Hepatocyte (in vitro differentiated cells): ENCODE results near the gene XNDC1N. TPM values are rescaled to one million over a fixed set of nuclear protein-coding genes. Genes with fewer than 3 reads are reported as not detected.
A peak's percentile ranks its signal among the peaks of the same experiment; 100 is the strongest.

ENCODE experiments used
- DNase-seq: peaks from one replicate; pipeline ENCODE4 v3.0.0-alpha.2; 2016; ENCODE audit warnings: low spot score
- H2AFZ ChIP-seq: fragments of 200-600 bp; sonication (generic); 2 replicates; pipeline ENCODE4 v1.6.0; 2016; ENCODE audit warnings: antibody characterized with exemption, mild to moderate bottlenecking
- H3K27ac ChIP-seq: fragments of 200-600 bp; sonication (generic); 2 replicates; pipeline ENCODE4 v1.5.1; 2016; ENCODE audit warnings: mild to moderate bottlenecking
- H3K27me3 ChIP-seq: fragments of 200-600 bp; sonication (generic); 2 replicates; pipeline ENCODE4 v1.6.1; 2016
- H3K36me3 ChIP-seq: fragments of 200-600 bp; sonication (generic); replicated peaks from 2 replicates; pipeline ENCODE4 v1.5.1; 2016; ENCODE audit warnings: low read depth; ENCODE audit not compliant: insufficient read depth
- H3K4me1 ChIP-seq: fragments of 200-600 bp; sonication (generic); 2 replicates; pipeline ENCODE4 v1.5.1; 2016; ENCODE audit warnings: mild to moderate bottlenecking, moderate library complexity; ENCODE audit not compliant: insufficient read depth
- H3K4me2 ChIP-seq: fragments of 200-600 bp; sonication (generic); 2 replicates; pipeline ENCODE4 v1.6.0; 2016
- H3K4me3 ChIP-seq: fragments of 200-600 bp; sonication (generic); 2 replicates; pipeline ENCODE4 v1.5.1; 2016; ENCODE audit warnings: mild to moderate bottlenecking
- H3K79me2 ChIP-seq: fragments of 200-600 bp; sonication (generic); 2 replicates; pipeline ENCODE4 v1.6.0; 2017; ENCODE audit warnings: mild to moderate bottlenecking
- H3K9me2 ChIP-seq: fragments of 200-600 bp; sonication (generic); replicated peaks from 2 replicates; pipeline ENCODE4 v1.6.0; 2017; ENCODE audit warnings: mild to moderate bottlenecking; ENCODE audit not compliant: insufficient read depth
- H3K9me3 ChIP-seq: fragments of 200-600 bp; sonication (generic); 2 replicates; pipeline ENCODE4 v1.5.1; 2016; ENCODE audit warnings: low read depth, mild to moderate bottlenecking
- H4K20me1 ChIP-seq: fragments of 200-600 bp; sonication (generic); 2 replicates; pipeline ENCODE4 v1.6.0; 2016; ENCODE audit warnings: mild to moderate bottlenecking; ENCODE audit not compliant: insufficient read depth, poor library complexity, severe bottlenecking
- EZH2 ChIP-seq: fragments of 200-600 bp; sonication (generic); IDR thresholded peaks from 2 replicates; pipeline ENCODE4 v1.6.1; 2016; ENCODE audit warnings: antibody characterized with exemption, mild to moderate bottlenecking, borderline replicate concordance
- EZH2phosphoT487 ChIP-seq: fragments of 200-600 bp; sonication (generic); IDR thresholded peaks from one replicate; pipeline ENCODE4 v1.6.1; 2018; ENCODE audit warnings: antibody characterized with exemption, mild to moderate bottlenecking, low read depth, moderate library complexity; ENCODE audit not compliant: unreplicated experiment, severe bottlenecking
- WGBS: methylation state at CpG from one replicate; pipeline ENCODE4 v1.1.6; 2016; ENCODE audit warnings: low lambda C conversion rate; ENCODE audit errors: missing lambda C conversion rate; 5-methylcytosine and 5-hydroxymethylcytosine counted together
- polyA plus RNA-seq: library from polyadenylated mRNA; unstranded; fragments of >200 nt; fragmentation: Nextera tagmentation; extraction: Ambion mirVana; gene quantifications from 2 replicates; pipeline ENCODE4 v1.2.1, GENCODE V29; 2016
- total RNA-seq: library from RNA; depleted of rRNA; stranded (reverse); fragments of >200 nt; gene quantifications from 2 replicates; pipeline ENCODE4 v1.2.3, GENCODE V29; 2014
- TF ChIP-seq, protein P1 (sequence below): fragments of 200-600 bp; sonication (generic); IDR thresholded peaks from 2 replicates; pipeline ENCODE4 v1.5.1; 2016; ENCODE audit warnings: antibody characterized with exemption, mild to moderate bottlenecking; ENCODE audit not compliant: poor library complexity

The XNDC1N gene
- total and polyA plus RNA-seq, 2 experiments from 2014 or later: 7.1 to 9.7 TPM

DNA sequence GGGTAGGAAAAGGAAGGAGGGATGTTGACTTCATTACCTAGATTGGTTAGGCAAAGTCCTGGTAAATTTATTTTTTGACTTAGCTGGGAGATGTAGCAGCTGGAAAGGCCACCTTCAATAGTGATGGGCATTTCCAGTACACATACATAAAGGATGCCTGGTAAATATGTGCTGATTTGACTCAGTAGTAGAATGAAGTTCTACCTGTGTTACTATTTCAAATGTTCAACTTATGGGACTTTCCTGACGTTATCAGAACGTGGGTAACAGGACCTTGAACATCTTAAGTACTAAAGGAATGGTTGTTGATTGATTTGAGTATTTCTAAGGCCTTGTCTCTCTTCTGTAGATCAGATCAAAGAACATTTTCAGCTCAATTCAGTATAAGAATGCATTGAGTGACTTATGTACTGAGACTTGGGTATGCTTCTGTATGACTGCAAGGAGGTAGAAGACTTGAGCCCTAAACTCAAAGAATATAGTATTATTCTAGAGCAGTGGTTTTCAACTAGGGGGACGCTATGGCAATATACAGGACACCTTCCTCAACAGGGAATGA lies 27.6 kb upstream of the XNDC1N start:
- H2AFZ ChIP-seq: no peak overlapping the region
- no peak for DNase-seq
- no peaks in the 10 kb centered on the region for H3K9me2 ChIP-seq
- WGBS: 65% methylated on average over 3 of the region's 3 CpGs
- no peak overlapping the region for H3K4me2 ChIP-seq
- H3K36me3 ChIP-seq: no peaks in the 10 kb centered on the region
- no peaks in the 10 kb centered on the region for H3K27me3 ChIP-seq
- H3K4me1 ChIP-seq: no peaks in the 10 kb centered on the region
- no peak overlapping the region for H3K4me3 ChIP-seq
- H3K27ac ChIP-seq: no peak overlapping the region
- H3K79me2 ChIP-seq: peaks cover 76% of the 10 kb centered on the region
- no peaks in the 10 kb centered on the region for H3K9me3 ChIP-seq
- TF ChIP-seq, protein P1, sequence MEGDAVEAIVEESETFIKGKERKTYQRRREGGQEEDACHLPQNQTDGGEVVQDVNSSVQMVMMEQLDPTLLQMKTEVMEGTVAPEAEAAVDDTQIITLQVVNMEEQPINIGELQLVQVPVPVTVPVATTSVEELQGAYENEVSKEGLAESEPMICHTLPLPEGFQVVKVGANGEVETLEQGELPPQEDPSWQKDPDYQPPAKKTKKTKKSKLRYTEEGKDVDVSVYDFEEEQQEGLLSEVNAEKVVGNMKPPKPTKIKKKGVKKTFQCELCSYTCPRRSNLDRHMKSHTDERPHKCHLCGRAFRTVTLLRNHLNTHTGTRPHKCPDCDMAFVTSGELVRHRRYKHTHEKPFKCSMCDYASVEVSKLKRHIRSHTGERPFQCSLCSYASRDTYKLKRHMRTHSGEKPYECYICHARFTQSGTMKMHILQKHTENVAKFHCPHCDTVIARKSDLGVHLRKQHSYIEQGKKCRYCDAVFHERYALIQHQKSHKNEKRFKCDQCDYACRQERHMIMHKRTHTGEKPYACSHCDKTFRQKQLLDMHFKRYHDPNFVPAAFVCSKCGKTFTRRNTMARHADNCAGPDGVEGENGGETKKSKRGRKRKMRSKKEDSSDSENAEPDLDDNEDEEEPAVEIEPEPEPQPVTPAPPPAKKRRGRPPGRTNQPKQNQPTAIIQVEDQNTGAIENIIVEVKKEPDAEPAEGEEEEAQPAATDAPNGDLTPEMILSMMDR: no peak
- H4K20me1 ChIP-seq: no peaks in the 10 kb centered on the region

DNA sequence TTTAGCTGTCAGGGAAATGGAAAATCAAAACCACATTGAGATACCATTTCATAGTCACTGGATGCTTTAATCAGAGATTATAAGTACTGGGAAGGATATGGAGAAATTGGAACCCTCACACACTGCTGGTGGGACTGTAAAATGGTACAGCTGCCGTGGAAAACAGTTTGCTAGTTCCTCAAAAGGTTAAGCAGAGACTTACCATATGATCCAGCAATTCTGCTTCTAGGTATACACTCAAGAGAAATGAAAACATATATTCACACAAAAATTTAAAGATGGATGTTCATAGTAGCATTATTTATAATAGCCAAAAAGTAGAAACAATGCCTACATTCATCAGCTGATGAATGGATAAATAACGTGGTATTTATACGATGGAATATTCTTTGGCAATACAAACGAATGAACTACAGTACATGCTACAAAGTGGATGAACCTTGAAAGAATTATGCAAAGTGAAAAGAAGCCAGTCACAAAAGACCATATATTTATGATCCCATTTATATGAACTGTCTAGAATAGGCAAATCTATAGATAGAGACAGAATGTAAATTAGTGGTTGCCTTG lies 23.4 kb upstream of the XNDC1N start:
- Histone ChIP-seq H3K36me3 (no peaks in the 10 kb centered on the region), H3K4me1 (peaks cover 10% of the 10 kb centered on the region), H4K20me1 (no peaks in the 10 kb centered on the region), H3K9me2 (no peaks in the 10 kb centered on the region), H3K79me2 (peaks cover 79% of the 10 kb centered on the region), H3K27me3 (no peaks in the 10 kb centered on the region), H3K4me2 (no peak overlapping the region), H3K9me3 (no peaks in the 10 kb centered on the region), H3K4me3 (no peak overlapping the region), H2AFZ (no peak overlapping the region), H3K27ac (no peak overlapping the region)
- TF ChIP-seq, protein P1: no peak
- no peak for TF ChIP-seq EZH2
- no peak for TF ChIP-seq EZH2phosphoT487
- DNase-seq: no peak
- 78% methylated on average over 4 of the region's 4 CpGs for WGBS

DNA sequence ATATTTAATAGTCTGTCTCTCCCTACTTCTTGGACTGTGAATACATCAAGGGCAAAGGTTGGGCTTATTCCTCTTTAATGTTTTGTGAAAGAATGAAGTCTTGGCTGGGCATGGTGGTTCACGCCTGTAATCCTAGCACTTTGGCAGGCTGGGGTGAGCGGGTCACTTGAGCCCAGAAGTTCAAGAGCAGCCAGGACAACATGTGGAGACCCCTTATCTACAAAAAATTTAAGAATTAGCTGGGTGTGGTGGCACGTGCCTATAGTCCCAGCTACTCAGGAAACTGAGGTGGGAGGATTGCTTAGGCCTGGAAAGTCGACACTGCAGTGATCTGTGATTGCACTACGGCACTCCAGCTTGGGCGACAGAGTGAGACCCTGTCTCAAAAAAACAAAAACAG lies 20.6 kb upstream of the XNDC1N start:
- Histone ChIP-seq H3K4me1 (peaks cover 14% of the 10 kb centered on the region), H3K4me2 (peak overlapping the region; percentile 9)

More for the DNA sequence above, 20.6 kb upstream of the XNDC1N start:
- 77% methylated on average over 6 of the region's 6 CpGs for WGBS
- DNase-seq: no peak
- Histone ChIP-seq H3K36me3 (no peaks in the 10 kb centered on the region), H3K9me3 (no peaks in the 10 kb centered on the region), H3K79me2 (peaks cover 71% of the 10 kb centered on the region), H3K9me2 (no peaks in the 10 kb centered on the region), H2AFZ (no peak overlapping the region), H3K27me3 (no peaks in the 10 kb centered on the region), H3K4me3 (no peak overlapping the region), H3K27ac (peak overlapping the region; percentile 39), H4K20me1 (no peaks in the 10 kb centered on the region)
- no peak for TF ChIP-seq EZH2phosphoT487
- TF ChIP-seq, protein P1: no peak
- no peak for TF ChIP-seq EZH2
